Neural cell (in vitro differentiated cells): Measurements from ENCODE around the gene NCKAP1.
"Not testable (repeated sequence)": the region's sequence is repeated elsewhere in the genome, so short reads cannot be mapped to it uniquely, and the experiment has no call there.

ENCODE experiments used
- EP300 ChIP-seq: fragments of 450-650 bp; conservative IDR thresholded peaks from 2 replicates; pipeline ENCODE4 v1.6.1; 2014; ENCODE audit warnings: antibody characterized with exemption, mild to moderate bottlenecking, moderate library complexity; ENCODE audit not compliant: poor library complexity, severe bottlenecking
- EZH2 ChIP-seq: fragments of 200-600, 300-800 bp; shearing (Covaris generic), sonication (generic); IDR thresholded peaks from 2 replicates; pipeline ENCODE4 v1.6.1; 2014; ENCODE audit warnings: antibody characterized with exemption, low read length, borderline replicate concordance, mild to moderate bottlenecking; ENCODE audit not compliant: insufficient read depth, poor library complexity, severe bottlenecking
- MXI1 ChIP-seq: fragments of 450-650 bp; conservative IDR thresholded peaks from 2 replicates; pipeline ENCODE4 v1.6.1; 2014; ENCODE audit warnings: antibody characterized with exemption, mild to moderate bottlenecking; ENCODE audit not compliant: poor library complexity, severe bottlenecking
- POLR2AphosphoS5 ChIP-seq: IDR thresholded peaks from 2 replicates; pipeline ENCODE4 v1.6.1; 2012
- RAD21 ChIP-seq: fragments of 450-650 bp; conservative IDR thresholded peaks from 2 replicates; pipeline ENCODE4 v1.6.1; 2014; ENCODE audit warnings: antibody characterized with exemption, mild to moderate bottlenecking, moderate library complexity
- TAF1 ChIP-seq: IDR thresholded peaks from 2 replicates; pipeline ENCODE4 v1.6.1; 2012; ENCODE audit warnings: low read depth
- TF ChIP-seq, protein P1 (sequence below): fragments of 450-650 bp; IDR thresholded peaks from 2 replicates; pipeline ENCODE4 v1.5.1; 2014; ENCODE audit warnings: antibody characterized with exemption, mild to moderate bottlenecking, moderate library complexity; ENCODE audit not compliant: poor library complexity, severe bottlenecking
- TF ChIP-seq, protein P2 (sequence below): IDR thresholded peaks from 2 replicates; pipeline ENCODE4 v1.6.1; 2012; ENCODE audit warnings: borderline replicate concordance

DNA sequence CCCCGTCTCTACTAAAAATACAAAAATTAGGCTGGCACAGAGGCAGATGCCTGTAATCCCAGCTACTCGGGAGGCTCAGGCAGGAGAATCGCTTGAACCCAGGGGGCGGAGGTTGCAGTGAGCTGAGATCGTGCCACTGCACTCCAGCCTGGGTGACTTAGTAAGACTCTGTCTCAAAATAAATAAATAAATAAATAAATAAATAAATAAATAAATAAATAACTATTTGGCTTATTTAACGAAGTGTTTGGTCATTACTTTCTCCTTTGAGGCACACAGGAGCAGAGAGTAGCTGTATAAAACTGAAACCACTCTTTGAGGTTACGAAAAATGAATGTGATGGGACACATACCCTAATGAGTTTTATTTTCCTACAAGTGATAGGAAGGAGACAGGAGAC is 145.2 kb downstream of the NCKAP1 start:
- TF ChIP-seq, protein P1, sequence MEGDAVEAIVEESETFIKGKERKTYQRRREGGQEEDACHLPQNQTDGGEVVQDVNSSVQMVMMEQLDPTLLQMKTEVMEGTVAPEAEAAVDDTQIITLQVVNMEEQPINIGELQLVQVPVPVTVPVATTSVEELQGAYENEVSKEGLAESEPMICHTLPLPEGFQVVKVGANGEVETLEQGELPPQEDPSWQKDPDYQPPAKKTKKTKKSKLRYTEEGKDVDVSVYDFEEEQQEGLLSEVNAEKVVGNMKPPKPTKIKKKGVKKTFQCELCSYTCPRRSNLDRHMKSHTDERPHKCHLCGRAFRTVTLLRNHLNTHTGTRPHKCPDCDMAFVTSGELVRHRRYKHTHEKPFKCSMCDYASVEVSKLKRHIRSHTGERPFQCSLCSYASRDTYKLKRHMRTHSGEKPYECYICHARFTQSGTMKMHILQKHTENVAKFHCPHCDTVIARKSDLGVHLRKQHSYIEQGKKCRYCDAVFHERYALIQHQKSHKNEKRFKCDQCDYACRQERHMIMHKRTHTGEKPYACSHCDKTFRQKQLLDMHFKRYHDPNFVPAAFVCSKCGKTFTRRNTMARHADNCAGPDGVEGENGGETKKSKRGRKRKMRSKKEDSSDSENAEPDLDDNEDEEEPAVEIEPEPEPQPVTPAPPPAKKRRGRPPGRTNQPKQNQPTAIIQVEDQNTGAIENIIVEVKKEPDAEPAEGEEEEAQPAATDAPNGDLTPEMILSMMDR, result not testable (repeated sequence)
- TF ChIP-seq POLR2AphosphoS5, EP300, TAF1, MXI1, EZH2, RAD21: not testable (repeated sequence)
- TF ChIP-seq, protein P2, sequence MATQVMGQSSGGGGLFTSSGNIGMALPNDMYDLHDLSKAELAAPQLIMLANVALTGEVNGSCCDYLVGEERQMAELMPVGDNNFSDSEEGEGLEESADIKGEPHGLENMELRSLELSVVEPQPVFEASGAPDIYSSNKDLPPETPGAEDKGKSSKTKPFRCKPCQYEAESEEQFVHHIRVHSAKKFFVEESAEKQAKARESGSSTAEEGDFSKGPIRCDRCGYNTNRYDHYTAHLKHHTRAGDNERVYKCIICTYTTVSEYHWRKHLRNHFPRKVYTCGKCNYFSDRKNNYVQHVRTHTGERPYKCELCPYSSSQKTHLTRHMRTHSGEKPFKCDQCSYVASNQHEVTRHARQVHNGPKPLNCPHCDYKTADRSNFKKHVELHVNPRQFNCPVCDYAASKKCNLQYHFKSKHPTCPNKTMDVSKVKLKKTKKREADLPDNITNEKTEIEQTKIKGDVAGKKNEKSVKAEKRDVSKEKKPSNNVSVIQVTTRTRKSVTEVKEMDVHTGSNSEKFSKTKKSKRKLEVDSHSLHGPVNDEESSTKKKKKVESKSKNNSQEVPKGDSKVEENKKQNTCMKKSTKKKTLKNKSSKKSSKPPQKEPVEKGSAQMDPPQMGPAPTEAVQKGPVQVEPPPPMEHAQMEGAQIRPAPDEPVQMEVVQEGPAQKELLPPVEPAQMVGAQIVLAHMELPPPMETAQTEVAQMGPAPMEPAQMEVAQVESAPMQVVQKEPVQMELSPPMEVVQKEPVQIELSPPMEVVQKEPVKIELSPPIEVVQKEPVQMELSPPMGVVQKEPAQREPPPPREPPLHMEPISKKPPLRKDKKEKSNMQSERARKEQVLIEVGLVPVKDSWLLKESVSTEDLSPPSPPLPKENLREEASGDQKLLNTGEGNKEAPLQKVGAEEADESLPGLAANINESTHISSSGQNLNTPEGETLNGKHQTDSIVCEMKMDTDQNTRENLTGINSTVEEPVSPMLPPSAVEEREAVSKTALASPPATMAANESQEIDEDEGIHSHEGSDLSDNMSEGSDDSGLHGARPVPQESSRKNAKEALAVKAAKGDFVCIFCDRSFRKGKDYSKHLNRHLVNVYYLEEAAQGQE, result not testable (repeated sequence)
